CD4-positive, alpha-beta memory T cell (primary cell): ENCODE data around the gene TUBA1B. TPM values are rescaled to one million over a fixed set of nuclear protein-coding genes. Genes with fewer than 3 reads are reported as not detected.

Experiments
- CTCF ChIA-PET: fragments of 350-600 bp; sonication (Branson Sonifier 250); formaldehyde crosslinking; loops from one replicate; lab custom pipeline; 2021; ENCODE audit warnings: inconsistent platforms; ENCODE audit not compliant: partially characterized antibody; lab: Charles Lee
- POLR2A ChIA-PET: fragments of 350-600 bp; sonication (Branson Sonifier 250); formaldehyde crosslinking; loops from one replicate; lab custom pipeline; 2021; ENCODE audit not compliant: partially characterized antibody; lab: Charles Lee
- DNase-seq, 5 donors: peaks; one replicate each; pipeline versions ENCODE4 v3.0.0 to v3.0.0-alpha.2; 2020 to 2022; ENCODE audit warnings: mixed read lengths in 1 of 5
- H3K27ac ChIP-seq: one replicate; pipeline ENCODE4 v1.7.0; 2013; ENCODE audit warnings: low read depth, low read length
- H3K27me3 ChIP-seq: 2 replicates; pipeline ENCODE4 v1.7.0; 2013; ENCODE audit warnings: mild to moderate bottlenecking, low read length, moderate library complexity; ENCODE audit not compliant: insufficient read depth
- H3K36me3 ChIP-seq: 2 replicates; pipeline ENCODE4 v1.7.0; 2013; ENCODE audit warnings: mild to moderate bottlenecking, low read length, moderate library complexity; ENCODE audit not compliant: insufficient read depth
- H3K4me1 ChIP-seq: 2 replicates; pipeline ENCODE4 v1.7.0; 2013; ENCODE audit warnings: mild to moderate bottlenecking, low read length, moderate library complexity; ENCODE audit not compliant: insufficient read depth
- H3K4me3 ChIP-seq, 2 donors: one replicate each; pipeline ENCODE4 v1.7.0; 2013; ENCODE audit warnings: low read length in 2 of 2, mild to moderate bottlenecking in 1 of 2
- H3K9me3 ChIP-seq, 2 donors: one replicate each; pipeline ENCODE4 v1.7.0; 2013; ENCODE audit warnings: low read length in 2 of 2, control low read depth in 1 of 2; ENCODE audit not compliant: control insufficient read depth in 1 of 2
- H3K27ac Mint-ChIP-seq, 7 donors: one replicate each; pipeline ENCODE4 v1.8.0; 2020 to 2021; ENCODE audit warnings: mixed read lengths in 7 of 7, mild to moderate bottlenecking in 6 of 7, inconsistent platforms in 3 of 7, moderate library complexity in 3 of 7
- H3K27me3 Mint-ChIP-seq, 2 donors: one replicate each; pipeline ENCODE4 v1.8.0; 2020 to 2021; ENCODE audit warnings: mixed read lengths in 2 of 2
- H3K36me3 Mint-ChIP-seq, 2 donors: one replicate each; pipeline ENCODE4 v1.8.0; 2020 to 2021; ENCODE audit warnings: mixed read lengths in 2 of 2, inconsistent platforms in 1 of 2, mild to moderate bottlenecking in 1 of 2
- H3K4me1 Mint-ChIP-seq, 4 donors: one replicate each; pipeline ENCODE4 v1.8.0; 2020 to 2021; ENCODE audit warnings: mixed read lengths in 4 of 4, mild to moderate bottlenecking in 1 of 4
- H3K4me3 Mint-ChIP-seq, 8 donors: one replicate each; pipeline ENCODE4 v1.8.0; 2020 to 2021; ENCODE audit warnings: mixed read lengths in 8 of 8, mild to moderate bottlenecking in 7 of 8, moderate library complexity in 6 of 8, inconsistent platforms in 3 of 8
- H3K9me3 Mint-ChIP-seq, 8 donors: one replicate each; pipeline ENCODE4 v1.8.0; 2020 to 2021; ENCODE audit warnings: mixed read lengths in 8 of 8, mild to moderate bottlenecking in 5 of 8, inconsistent platforms in 3 of 8, moderate library complexity in 1 of 8
- intact Hi-C: fragments of 100-400 bp; cut with micrococcal nuclease; formaldehyde crosslinking; loops from one replicate; pipeline ENCODE4 v1.15.1; 2023
- polyA plus RNA-seq, 2 donors: library from polyadenylated mRNA; unstranded; fragments of 300-500 nt; fragmentation: Illumina TruSeq; gene quantifications; one replicate each; pipeline ENCODE4 v1.2.3, GENCODE V29; 2021
- total RNA-seq, 2 experiments: library from RNA; stranded (reverse); gene quantifications; one replicate each; pipeline ENCODE4 v1.2.3, GENCODE V29; 2021

The TUBA1B gene
- total and polyA plus RNA-seq, 4 experiments from 2014 or later, result 332 to 573 (median 386) TPM

DNA sequence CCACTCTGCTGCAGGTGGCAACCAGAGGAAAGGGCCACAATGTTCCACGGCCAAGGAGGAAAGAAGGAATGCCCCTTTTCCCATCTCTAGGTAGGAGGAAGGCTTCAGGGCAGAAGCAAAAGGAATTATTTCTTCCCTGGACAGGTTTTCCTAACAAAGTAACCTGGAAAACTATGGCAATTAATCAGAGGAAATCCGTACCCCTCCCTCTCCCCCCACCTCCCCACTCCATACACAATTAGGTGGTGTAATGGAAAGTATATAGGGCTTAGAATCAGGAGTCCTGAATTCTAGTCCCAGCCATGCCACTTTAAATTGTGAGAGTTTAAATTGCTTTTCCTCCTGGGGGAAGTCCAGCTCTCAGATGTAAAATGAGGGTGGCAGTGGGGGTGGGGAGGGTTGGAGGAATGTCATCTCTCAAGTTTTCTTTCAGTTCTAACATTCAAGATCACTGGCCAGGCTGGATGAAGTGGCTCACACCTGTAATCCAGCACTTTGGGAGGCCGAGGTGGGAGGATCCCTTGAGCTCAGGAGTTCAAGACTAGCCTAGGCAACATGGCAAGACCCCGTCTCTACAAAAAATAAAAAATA, 38.3 kb downstream of the TUBA1B start:
- Histone ChIP-seq H3K36me3 (peaks cover 9% of the 10 kb centered on the region), H3K9me3 (no peaks in the 10 kb centered on the region), H3K4me3 (no peak overlapping the region), H3K27ac (no peak overlapping the region), H3K27me3 (peaks cover 58% of the 10 kb centered on the region), H3K4me1 (peaks cover 66% of the 10 kb centered on the region)
- intact Hi-C loops, result loop anchor here (1.0 to 2.0 kb wide), 2 partner anchors 29 to 96 kb away; no protein-coding TSS in a partner anchor
- Mint-ChIP-seq H3K9me3 (no peaks in the 10 kb centered on the region), H3K4me1 (peaks cover 28 to 71% (median 45%) of the 10 kb centered on the region in 4 donors), H3K36me3 (peaks cover 16 to 18% of the 10 kb centered on the region in 2 donors), H3K27ac (peak overlapping the region in 1 of 7 donors; percentile 64), H3K4me3 (no peak overlapping the region), H3K27me3 (peaks cover 30 to 55% of the 10 kb centered on the region in 2 donors)
- ChIA-PET POLR2A (interaction anchor here (0.7 to 5.0 kb wide), 13 partner anchors 9 to 142 kb away, joined by 3 to 38 read pairs (median 5); partner anchors contain the start of genes LMBR1L, RHEBL1 and TUBA1B), CTCF (interaction anchor here (0.7 to 11.5 kb wide), 19 partner anchors 7 to 240 kb away, joined by 3 to 221 read pairs (median 4); partner anchors contain the start of genes LMBR1L, RHEBL1 and TUBA1B)
- no peak for DNase-seq

DNA sequence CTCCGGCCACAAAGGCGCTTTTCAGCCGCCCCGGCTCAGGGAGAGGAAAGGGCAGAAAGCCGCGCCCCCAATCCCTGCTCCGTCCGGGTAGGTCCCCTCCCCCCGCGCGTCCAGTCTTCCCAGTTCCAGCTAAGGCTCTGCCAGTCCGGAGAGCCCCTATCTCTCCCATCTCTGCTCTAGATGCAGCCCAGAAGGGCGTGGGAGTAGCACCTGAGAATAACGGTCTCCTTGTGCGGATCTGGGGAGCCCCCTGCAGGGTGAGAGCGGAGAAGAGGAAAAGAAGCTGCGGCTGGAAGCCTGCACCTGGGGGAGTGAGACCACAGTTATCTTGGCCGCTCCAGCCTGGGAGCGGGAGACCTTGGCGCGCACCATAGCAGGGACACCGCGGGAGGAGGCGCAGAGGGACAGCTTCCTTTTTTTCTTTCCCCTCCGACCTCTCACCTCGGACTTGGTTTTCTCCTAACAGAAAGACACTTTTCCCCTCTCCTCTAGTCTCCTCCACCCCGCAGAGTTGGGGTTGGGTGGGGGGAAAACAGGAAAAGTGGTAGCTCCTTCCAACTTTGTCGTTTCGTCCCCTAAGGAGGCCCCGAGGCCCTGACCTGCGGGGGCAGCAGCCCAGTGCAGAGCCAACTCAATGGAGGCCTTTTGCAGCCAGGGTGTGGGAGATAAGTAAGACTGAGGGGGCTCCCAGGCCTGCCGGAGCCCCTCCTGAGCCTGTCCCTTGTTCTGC, 38.9 kb downstream of the TUBA1B start:
- ChIA-PET POLR2A (interaction anchor here (0.6 to 5.0 kb wide), 10 partner anchors 10 to 95 kb away, joined by 3 to 38 read pairs (median 6); partner anchors contain the start of genes LMBR1L, RHEBL1 and TUBA1B), CTCF (interaction anchor here (0.7 to 11.5 kb wide), 22 partner anchors 8 to 239 kb away, joined by 3 to 221 read pairs (median 4); partner anchors contain the start of genes LMBR1L, RHEBL1, TUBA1A and TUBA1B)
- DNase-seq, result peak; percentile 33 to 61 (median 43)
- H3K36me3 Mint-ChIP-seq, result peaks cover 15 to 16% of the 10 kb centered on the region in 2 donors
- Histone ChIP-seq H3K27ac (no peak overlapping the region), H3K9me3 (no peaks in the 10 kb centered on the region), H3K4me3 (peak overlapping the region in 1 of 2 donors; percentile 22), H3K27me3 (peaks cover 58% of the 10 kb centered on the region), H3K4me1 (peaks cover 72% of the 10 kb centered on the region), H3K36me3 (peaks cover 7% of the 10 kb centered on the region)
- intact Hi-C loops, result loop anchor here (1.0 to 2.0 kb wide), 2 partner anchors 28 to 95 kb away; no protein-coding TSS in a partner anchor
- H3K9me3 Mint-ChIP-seq, result no peaks in the 10 kb centered on the region
- peak overlapping the region in 1 of 7 donors; percentile 64 for H3K27ac Mint-ChIP-seq
- H3K4me1 Mint-ChIP-seq, result peaks cover 32 to 78% (median 50%) of the 10 kb centered on the region in 4 donors
- peak overlapping the region in 7 of 8 donors; percentile 41 to 76 (median 53) for H3K4me3 Mint-ChIP-seq
- peaks cover 30 to 56% of the 10 kb centered on the region in 2 donors for H3K27me3 Mint-ChIP-seq

DNA sequence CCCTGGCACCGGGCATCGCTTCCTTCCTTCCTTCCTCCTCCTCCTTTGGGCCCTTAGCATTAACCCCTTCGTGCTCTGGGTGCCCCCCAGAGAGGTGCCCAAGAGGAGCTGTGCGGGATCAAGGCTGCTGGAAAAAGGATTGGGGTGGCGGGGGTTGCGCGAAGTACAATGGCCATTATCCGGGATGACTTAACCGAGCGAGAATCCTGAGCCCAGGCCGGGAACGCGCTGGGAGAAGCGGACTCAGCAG, 39.4 kb downstream of the TUBA1B start:
- H3K27me3 Mint-ChIP-seq, result peaks cover 31 to 56% of the 10 kb centered on the region in 2 donors
- peaks cover 58% of the 10 kb centered on the region for H3K27me3 ChIP-seq
- no peak overlapping the region for H3K27ac ChIP-seq
- no peaks in the 10 kb centered on the region for H3K9me3 ChIP-seq
- H3K9me3 Mint-ChIP-seq, result no peaks in the 10 kb centered on the region
- H3K27ac Mint-ChIP-seq, result peak overlapping the region in 2 of 7 donors; percentile 37 to 64
- peaks cover 2% of the 10 kb centered on the region for H3K36me3 ChIP-seq
- intact Hi-C loops, result loop anchor here (1.0 to 2.0 kb wide), 2 partner anchors 27 to 95 kb away; no protein-coding TSS in a partner anchor
- H3K4me1 Mint-ChIP-seq, result peaks cover 34 to 83% (median 53%) of the 10 kb centered on the region in 4 donors
- H3K36me3 Mint-ChIP-seq, result peaks cover 10 to 16% of the 10 kb centered on the region in 2 donors
- H3K4me3 ChIP-seq, result peak overlapping the region in 1 of 2 donors; percentile 22
- H3K4me3 Mint-ChIP-seq, result peak overlapping the region in 6 of 8 donors; percentile 24 to 71 (median 42)
- DNase-seq, result no peak
- CTCF ChIA-PET, result interaction anchor here (0.9 to 11.5 kb wide), 18 partner anchors 7 to 239 kb away, joined by 3 to 221 read pairs (median 6); partner anchors contain the start of genes LMBR1L, RHEBL1, TUBA1A and TUBA1B
- POLR2A ChIA-PET, result interaction anchor here (0.6 to 5.0 kb wide), 10 partner anchors 14 to 144 kb away, joined by 3 to 38 read pairs (median 6); partner anchors contain the start of genes LMBR1L, RHEBL1 and TUBA1B
- peaks cover 74% of the 10 kb centered on the region for H3K4me1 ChIP-seq

DNA sequence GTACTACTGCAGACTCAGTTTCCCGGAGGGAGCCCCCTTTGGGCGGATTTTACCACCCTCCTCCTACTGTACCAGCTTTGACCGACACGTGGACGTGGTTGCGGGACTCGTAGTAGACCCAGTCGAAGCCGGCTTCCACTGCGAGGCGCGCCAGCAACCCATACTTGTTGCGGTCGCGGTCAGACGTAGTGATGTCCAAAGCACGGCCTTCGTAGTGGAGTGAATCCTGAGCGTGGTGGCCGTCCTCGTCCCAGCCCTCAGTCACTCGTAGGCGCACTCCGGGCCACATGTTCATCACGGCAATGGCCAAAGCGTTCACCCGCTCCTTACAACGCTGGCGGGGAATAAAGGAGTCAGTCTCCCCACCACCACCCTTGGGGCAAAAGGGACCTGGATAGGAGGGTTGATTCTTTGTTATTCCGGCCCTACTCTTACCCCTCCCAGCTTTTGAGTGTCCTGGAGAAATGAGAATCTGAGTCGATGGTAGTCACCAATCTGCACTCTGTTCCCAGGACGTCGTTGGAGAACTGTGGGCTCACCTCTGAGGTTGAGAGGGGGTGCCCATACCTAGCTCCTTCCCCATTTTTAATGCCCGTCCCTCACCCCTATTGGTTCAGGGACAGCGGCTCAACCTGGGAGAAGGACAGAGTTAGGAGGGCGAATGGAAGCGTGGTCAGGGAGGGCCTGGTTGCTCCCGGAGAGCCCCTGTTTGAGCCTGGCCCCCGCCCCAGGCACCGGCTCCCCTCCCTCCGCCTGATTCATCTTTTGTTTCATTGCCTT, 39.9 kb downstream of the TUBA1B start:
- CTCF ChIA-PET, result interaction anchor here (0.9 to 11.5 kb wide), 17 partner anchors 9 to 198 kb away, joined by 3 to 221 read pairs (median 6); partner anchors contain the start of genes LMBR1L, RHEBL1, TUBA1A and TUBA1B
- Mint-ChIP-seq H3K27ac (peak overlapping the region in 2 of 7 donors; percentile 19 to 64), H3K9me3 (no peaks in the 10 kb centered on the region), H3K27me3 (peaks cover 32 to 56% of the 10 kb centered on the region in 2 donors), H3K4me3 (peak overlapping the region in 6 of 8 donors; percentile 43 to 84 (median 76)), H3K36me3 (peaks cover 5 to 11% of the 10 kb centered on the region in 2 donors), H3K4me1 (peaks cover 34 to 88% (median 55%) of the 10 kb centered on the region in 4 donors)
- Histone ChIP-seq H3K4me3 (no peak overlapping the region), H3K4me1 (peaks cover 74% of the 10 kb centered on the region), H3K27ac (no peak overlapping the region), H3K9me3 (no peaks in the 10 kb centered on the region), H3K36me3 (no peaks in the 10 kb centered on the region), H3K27me3 (peaks cover 58% of the 10 kb centered on the region)
- POLR2A ChIA-PET, result interaction anchor here (0.6 to 5.0 kb wide), 7 partner anchors 15 to 144 kb away, joined by 3 to 38 read pairs (median 5); partner anchors contain the start of genes RHEBL1 and TUBA1B
- intact Hi-C loops, result no loop called here
- no peak for DNase-seq

DNA sequence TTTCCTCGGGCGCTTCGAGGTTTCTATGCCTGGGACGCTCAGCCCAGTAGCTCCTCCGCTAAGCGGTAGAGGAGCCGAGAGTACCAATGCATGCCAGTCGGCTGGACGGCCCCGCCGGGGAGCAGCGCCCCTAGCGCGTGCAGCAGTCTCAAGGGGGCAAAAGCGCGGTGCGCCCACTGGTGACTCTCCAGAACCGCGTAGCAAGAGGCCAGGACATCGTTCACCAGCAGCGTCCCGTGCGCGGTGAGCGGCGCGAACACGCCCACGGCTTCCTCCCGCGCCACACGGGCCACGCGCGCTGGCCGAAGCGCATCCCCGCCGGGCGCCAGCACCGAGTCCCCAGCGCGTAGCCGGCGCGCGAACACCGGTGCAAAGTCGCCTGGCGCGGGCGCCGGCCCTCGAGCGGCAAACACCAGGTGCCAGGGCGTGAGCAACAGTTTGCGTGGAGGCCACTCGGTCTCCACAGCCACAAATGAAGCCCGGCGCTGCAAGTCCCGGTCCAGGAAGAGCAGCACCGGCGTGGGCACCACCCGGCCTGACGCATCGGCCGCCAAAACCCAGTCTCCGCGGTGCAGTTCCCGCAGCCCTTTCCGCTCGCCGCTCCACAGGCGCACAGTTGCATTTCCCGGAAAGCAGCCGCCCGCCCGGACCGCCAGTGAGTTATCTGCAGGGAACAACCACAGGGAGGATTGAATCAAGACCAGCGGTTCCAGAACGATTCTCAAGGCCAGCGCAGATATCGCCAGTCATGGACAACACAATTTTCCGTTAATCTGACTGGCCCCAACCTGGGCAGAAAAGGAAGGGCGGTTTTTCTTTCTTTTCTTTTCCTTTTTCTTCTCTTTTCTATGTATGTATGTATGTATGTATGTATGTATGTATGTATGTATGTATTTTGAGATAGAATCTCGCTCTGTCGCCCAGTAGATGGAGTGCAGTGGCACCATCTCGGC, 41.1 kb downstream of the TUBA1B start:
- DNase-seq, result peak in 3 of 5 donors; percentile 29 to 43 (median 41)
- intact Hi-C loops, result loop anchor here (5.0 kb wide), 1 partner anchor 97 kb away; the partner anchor contains the start of gene TUBA1A
- Mint-ChIP-seq H3K27ac (peak overlapping the region in 6 of 7 donors; percentile 6 to 54 (median 32)), H3K9me3 (no peaks in the 10 kb centered on the region), H3K4me1 (peaks cover 32 to 83% (median 54%) of the 10 kb centered on the region in 4 donors), H3K27me3 (peaks cover 32 to 50% of the 10 kb centered on the region in 2 donors), H3K36me3 (peaks cover 0 to 3% of the 10 kb centered on the region in 2 donors), H3K4me3 (peak overlapping the region; percentile 70 to 89 (median 76))
- Histone ChIP-seq H3K9me3 (no peaks in the 10 kb centered on the region), H3K27me3 (peaks cover 58% of the 10 kb centered on the region), H3K27ac (no peak overlapping the region), H3K4me3 (peak overlapping the region; percentile 11 to 45), H3K36me3 (no peaks in the 10 kb centered on the region), H3K4me1 (peaks cover 74% of the 10 kb centered on the region)
- ChIA-PET POLR2A (interaction anchor here (0.7 to 4.4 kb wide), 7 partner anchors 19 to 145 kb away, joined by 3 to 47 read pairs (median 10); partner anchors contain the start of genes LMBR1L, RHEBL1, TUBA1A and TUBA1B), CTCF (interaction anchor here (0.9 to 11.5 kb wide), 21 partner anchors 10 to 154 kb away, joined by 3 to 221 read pairs (median 17); partner anchors contain the start of genes LMBR1L, RHEBL1, TUBA1A and TUBA1B)
